WERI-Rb-1 (cell line): Measurements from ENCODE around the gene AGT.

Experiments used
- DNase-seq: peaks from one replicate; pipeline ENCODE4 v3.0.0-alpha.2; 2020
- H3K27ac ChIP-seq: fragments of 250-450 bp; sonication (Bioruptor Pico); 2 replicates; pipeline ENCODE4 v1.5.1; 2020; ENCODE audit warnings: mild to moderate bottlenecking, moderate library complexity
- H3K27me3 ChIP-seq: fragments of 250-450 bp; sonication (Bioruptor Pico); 2 replicates; pipeline ENCODE4 v1.5.1; 2021; ENCODE audit warnings: mild to moderate bottlenecking, low read depth, moderate library complexity; ENCODE audit not compliant: insufficient read depth, severe bottlenecking
- H3K36me3 ChIP-seq: fragments of 250-450 bp; sonication (Bioruptor Pico); 2 replicates; pipeline ENCODE4 v1.5.1; 2020; ENCODE audit warnings: mild to moderate bottlenecking, moderate library complexity
- H3K4me3 ChIP-seq: 2 replicates; pipeline ENCODE4 v1.5.1; 2011; ENCODE audit warnings: low read depth, mild to moderate bottlenecking, control low read depth, low read length
- H3K9me3 ChIP-seq: fragments of 250-450 bp; sonication (Bioruptor Pico); 2 replicates; pipeline ENCODE4 v1.5.1; 2021; ENCODE audit warnings: mild to moderate bottlenecking, moderate library complexity; ENCODE audit not compliant: severe bottlenecking
- CTCF ChIP-seq: IDR thresholded peaks from 2 replicates; pipeline ENCODE4 v1.5.1; 2011; ENCODE audit warnings: low read depth, mild to moderate bottlenecking, control low read depth, inconsistent platforms, low read length

Gene AGT

GRCh38 chr1:230696218-230696617, 17.7 kb downstream of the AGT start:
- TF ChIP-seq CTCF: no peak
- Histone ChIP-seq H3K27ac (no peak overlapping the region), H3K36me3 (peaks cover 31% of the 10 kb centered on the region), H3K27me3 (no peaks in the 10 kb centered on the region), H3K9me3 (no peaks in the 10 kb centered on the region), H3K4me3 (no peak overlapping the region)
- DNase-seq: no peak

- Histone ChIP-seq H3K4me3 (no peak overlapping the region), H3K36me3 (peaks cover 43% of the 10 kb centered on the region), H3K27ac (no peak overlapping the region), H3K9me3 (no peaks in the 10 kb centered on the region), H3K27me3 (no peaks in the 10 kb centered on the region)
- no peak for TF ChIP-seq CTCF
- no peak for DNase-seq
These were observed 18.9 kb downstream of the AGT start for GRCh38 chr1:230694991-230695390.

- H3K27me3 ChIP-seq: no peaks in the 10 kb centered on the region
- H3K27ac ChIP-seq: no peak overlapping the region
- no peak overlapping the region for H3K4me3 ChIP-seq
- H3K36me3 ChIP-seq: peaks cover 48% of the 10 kb centered on the region
- H3K9me3 ChIP-seq: no peaks in the 10 kb centered on the region
- no peak for TF ChIP-seq CTCF
- no peak for DNase-seq
These were observed 19.5 kb downstream of the AGT start for GRCh38 chr1:230694464-230694863.

- Histone ChIP-seq H3K36me3 (peaks cover 55% of the 10 kb centered on the region), H3K27ac (no peak overlapping the region), H3K27me3 (no peaks in the 10 kb centered on the region), H3K4me3 (no peak overlapping the region), H3K9me3 (no peaks in the 10 kb centered on the region)
- no peak for TF ChIP-seq CTCF
- no peak for DNase-seq
These were observed 20.1 kb downstream of the AGT start for GRCh38 chr1:230693777-230694176.

- peaks cover 60% of the 10 kb centered on the region for H3K36me3 ChIP-seq
- H3K27me3 ChIP-seq: no peaks in the 10 kb centered on the region
- no peaks in the 10 kb centered on the region for H3K9me3 ChIP-seq
- no peak for DNase-seq
- H3K27ac ChIP-seq: no peak overlapping the region
- no peak for TF ChIP-seq CTCF
- no peak overlapping the region for H3K4me3 ChIP-seq
These were observed 20.7 kb downstream of the AGT start for GRCh38 chr1:230693221-230693620.

- no peaks in the 10 kb centered on the region for H3K27me3 ChIP-seq
- H3K36me3 ChIP-seq: peaks cover 75% of the 10 kb centered on the region
- no peak for TF ChIP-seq CTCF
- no peak overlapping the region for H3K27ac ChIP-seq
- no peaks in the 10 kb centered on the region for H3K9me3 ChIP-seq
- H3K4me3 ChIP-seq: no peak overlapping the region
- DNase-seq: no peak
These were observed 22.3 kb downstream of the AGT start for GRCh38 chr1:230691615-230692014.
